Progenitor cell of endocrine pancreas (in vitro differentiated cells): ENCODE measurements around the gene CRADD. TPM values are rescaled to one million over a fixed set of nuclear protein-coding genes. Genes with fewer than 3 reads are reported as not detected.

Experiments used
- DNase-seq: peaks from one replicate; pipeline ENCODE4 v3.0.0; 2021; ENCODE audit warnings: low spot score; ENCODE audit not compliant: unreplicated experiment
- H3K27ac Mint-ChIP-seq: 2 replicates; pipeline ENCODE4 v1.8.0; 2021; ENCODE audit warnings: mild to moderate bottlenecking, moderate library complexity, mixed read lengths
- H3K27me3 Mint-ChIP-seq: 2 replicates; pipeline ENCODE4 v1.8.0; 2021; ENCODE audit warnings: mixed read lengths
- H3K36me3 Mint-ChIP-seq: 2 replicates; pipeline ENCODE4 v1.8.0; 2022; ENCODE audit warnings: mixed read lengths; ENCODE audit not compliant: insufficient read depth
- H3K4me1 Mint-ChIP-seq: 2 replicates; pipeline ENCODE4 v1.8.0; 2021; ENCODE audit warnings: low read depth, mixed read lengths
- H3K4me3 Mint-ChIP-seq: 2 replicates; pipeline ENCODE4 v1.8.0; 2021; ENCODE audit warnings: low read depth, mild to moderate bottlenecking, moderate library complexity, mixed read lengths
- H3K9me3 Mint-ChIP-seq: 2 replicates; pipeline ENCODE4 v1.8.0; 2021; ENCODE audit warnings: low read depth, mixed read lengths
- total RNA-seq: library from RNA; stranded (reverse); gene quantifications from 2 replicates; pipeline ENCODE4 v1.2.1, GENCODE V29; 2021
- TF ChIP-seq, protein P1 (sequence below): fragments of 200-600 bp; sonication (generic); IDR thresholded peaks from one replicate; pipeline ENCODE4 v1.5.0; 2021; ENCODE audit warnings: antibody characterized with exemption, mild to moderate bottlenecking; ENCODE audit not compliant: unreplicated experiment

CRADD gene
- total RNA-seq, 1 donor from 2014 or later = 11.7 TPM

DNA sequence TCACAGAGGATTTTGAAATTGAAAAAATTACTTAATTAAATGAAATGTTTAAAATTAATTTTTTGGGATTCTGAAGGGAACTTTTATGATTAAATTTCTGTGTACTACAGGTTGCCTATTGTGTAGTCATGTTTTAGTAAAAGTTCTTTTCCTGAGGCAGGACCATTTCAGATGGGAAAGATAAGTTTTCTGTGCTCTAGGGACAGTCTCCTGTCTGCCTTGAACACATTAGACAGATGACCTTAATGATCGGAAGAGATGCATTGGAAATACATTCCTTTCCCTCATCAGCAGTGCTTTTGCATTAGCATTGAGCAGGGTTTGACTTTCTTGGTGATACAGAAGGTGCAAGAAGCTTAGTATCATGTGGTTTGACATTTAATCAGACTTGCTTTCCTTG, 28.1 kb downstream of the CRADD start:
- Mint-ChIP-seq H3K27me3 (peaks cover 18% of the 10 kb centered on the region), H3K4me1 (peaks cover 3% of the 10 kb centered on the region), H3K27ac (no peak overlapping the region), H3K9me3 (peaks cover 22% of the 10 kb centered on the region), H3K4me3 (no peak overlapping the region), H3K36me3 (peaks cover 2% of the 10 kb centered on the region)
- TF ChIP-seq, protein P1, sequence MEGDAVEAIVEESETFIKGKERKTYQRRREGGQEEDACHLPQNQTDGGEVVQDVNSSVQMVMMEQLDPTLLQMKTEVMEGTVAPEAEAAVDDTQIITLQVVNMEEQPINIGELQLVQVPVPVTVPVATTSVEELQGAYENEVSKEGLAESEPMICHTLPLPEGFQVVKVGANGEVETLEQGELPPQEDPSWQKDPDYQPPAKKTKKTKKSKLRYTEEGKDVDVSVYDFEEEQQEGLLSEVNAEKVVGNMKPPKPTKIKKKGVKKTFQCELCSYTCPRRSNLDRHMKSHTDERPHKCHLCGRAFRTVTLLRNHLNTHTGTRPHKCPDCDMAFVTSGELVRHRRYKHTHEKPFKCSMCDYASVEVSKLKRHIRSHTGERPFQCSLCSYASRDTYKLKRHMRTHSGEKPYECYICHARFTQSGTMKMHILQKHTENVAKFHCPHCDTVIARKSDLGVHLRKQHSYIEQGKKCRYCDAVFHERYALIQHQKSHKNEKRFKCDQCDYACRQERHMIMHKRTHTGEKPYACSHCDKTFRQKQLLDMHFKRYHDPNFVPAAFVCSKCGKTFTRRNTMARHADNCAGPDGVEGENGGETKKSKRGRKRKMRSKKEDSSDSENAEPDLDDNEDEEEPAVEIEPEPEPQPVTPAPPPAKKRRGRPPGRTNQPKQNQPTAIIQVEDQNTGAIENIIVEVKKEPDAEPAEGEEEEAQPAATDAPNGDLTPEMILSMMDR = no peak
- no peak for DNase-seq

DNA sequence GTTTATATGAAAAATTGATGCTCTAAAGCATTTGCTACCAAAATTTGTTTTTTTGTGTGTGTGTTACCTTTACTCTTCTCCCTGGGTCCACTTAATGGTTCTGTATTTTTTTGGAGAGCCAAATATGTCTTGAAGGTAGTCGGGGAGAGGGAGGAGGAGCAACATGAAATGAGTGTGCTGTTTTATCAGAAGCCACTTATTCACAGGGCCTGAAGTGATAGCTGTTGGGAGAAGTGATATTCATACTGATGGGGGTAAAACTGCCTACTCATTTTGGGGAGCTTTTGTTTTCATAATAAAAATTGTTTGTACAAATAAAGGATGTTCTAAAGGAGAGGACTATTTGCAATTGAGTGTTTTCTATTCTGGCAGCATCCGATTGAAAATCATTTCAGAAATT, 29.2 kb downstream of the CRADD start:
- Mint-ChIP-seq H3K4me3 (no peak overlapping the region), H3K27ac (no peak overlapping the region), H3K36me3 (peaks cover 2% of the 10 kb centered on the region), H3K4me1 (peaks cover 3% of the 10 kb centered on the region), H3K9me3 (peaks cover 22% of the 10 kb centered on the region), H3K27me3 (peaks cover 13% of the 10 kb centered on the region)
- no peak for DNase-seq
- TF ChIP-seq, protein P1 = no peak

DNA sequence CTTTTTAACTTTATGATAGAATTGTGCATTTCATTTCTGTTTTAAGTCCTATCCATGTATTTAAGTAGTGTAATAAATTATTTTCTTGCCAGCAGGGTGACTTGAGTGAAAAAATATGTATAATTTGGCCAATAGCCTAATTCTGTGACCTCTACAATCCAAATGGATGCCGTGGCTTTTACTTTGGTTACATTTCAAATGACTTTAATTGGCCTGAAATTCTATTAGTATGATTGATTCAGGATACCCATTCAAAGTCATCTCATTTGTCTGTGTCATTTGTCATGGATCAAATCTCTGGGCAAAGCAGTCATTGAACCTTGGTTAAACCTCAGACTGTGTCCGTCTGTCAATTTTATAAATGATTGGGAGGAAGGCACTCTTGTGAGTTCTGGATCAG, 29.6 kb downstream of the CRADD start:
- Mint-ChIP-seq H3K4me1 (peaks cover 3% of the 10 kb centered on the region), H3K9me3 (peaks cover 22% of the 10 kb centered on the region), H3K36me3 (peaks cover 2% of the 10 kb centered on the region), H3K27me3 (peaks cover 8% of the 10 kb centered on the region), H3K27ac (no peak overlapping the region), H3K4me3 (no peak overlapping the region)
- no peak for DNase-seq
- TF ChIP-seq, protein P1 = no peak

DNA sequence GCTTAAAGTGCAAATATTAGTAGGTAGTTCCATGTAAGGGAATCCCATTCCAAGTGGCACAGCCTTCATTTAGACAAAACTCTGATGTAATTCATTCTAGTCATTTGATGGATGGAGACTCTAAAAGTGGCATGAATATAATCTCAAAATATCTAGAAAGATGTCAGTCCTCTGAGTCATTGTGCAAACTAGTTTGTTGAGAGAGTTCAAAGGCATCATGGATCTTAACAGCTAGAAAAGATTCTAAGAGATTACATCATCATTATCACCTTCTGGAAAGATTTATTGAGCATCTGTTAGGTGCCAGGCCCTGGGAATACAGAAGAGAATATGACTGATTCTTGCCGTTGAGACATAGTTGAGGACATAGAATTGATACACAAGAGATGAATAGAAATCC, 30.7 kb downstream of the CRADD start:
- TF ChIP-seq, protein P1 = no peak
- peaks cover 5% of the 10 kb centered on the region for H3K4me1 Mint-ChIP-seq
- H3K27ac Mint-ChIP-seq = no peak overlapping the region
- peaks cover 2% of the 10 kb centered on the region for H3K36me3 Mint-ChIP-seq
- H3K9me3 Mint-ChIP-seq = peaks cover 22% of the 10 kb centered on the region
- no peak for DNase-seq
- no peak overlapping the region for H3K4me3 Mint-ChIP-seq
- H3K27me3 Mint-ChIP-seq = no peaks in the 10 kb centered on the region

DNA sequence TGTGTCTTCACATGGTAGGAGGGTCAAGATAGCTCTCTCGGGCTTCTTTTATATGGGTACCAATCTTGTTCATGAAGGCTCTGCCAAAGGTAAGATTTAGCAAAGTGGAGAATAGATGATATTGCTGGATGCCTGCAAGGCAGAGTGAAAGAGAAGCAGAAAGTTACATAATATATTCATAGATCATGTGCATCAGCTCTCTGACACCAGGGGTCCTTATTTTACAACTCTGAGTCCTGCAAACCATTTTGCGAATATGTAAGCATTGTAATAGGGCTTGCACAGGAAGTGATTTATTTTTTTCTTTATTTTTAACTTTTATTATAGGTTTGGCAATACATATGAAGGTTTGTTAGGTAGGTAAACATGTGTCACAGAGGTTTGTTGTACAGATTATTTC, 31.8 kb downstream of the CRADD start:
- TF ChIP-seq, protein P1 = no peak
- Mint-ChIP-seq H3K4me3 (no peak overlapping the region), H3K27ac (no peak overlapping the region), H3K9me3 (peaks cover 22% of the 10 kb centered on the region), H3K36me3 (peaks cover 2% of the 10 kb centered on the region), H3K27me3 (no peaks in the 10 kb centered on the region), H3K4me1 (peaks cover 5% of the 10 kb centered on the region)
- no peak for DNase-seq
